Stimulated activated CD8-positive, alpha-beta memory T cell treated with anti-CD3 and anti-CD28 coated beads, Interleukin-7, amount 100 ng/mL, for 4 hours (primary cell): ENCODE measurements around the gene SRD5A1.

Source experiments
- DNase-seq, 2 donors: peaks; one replicate each; pipeline ENCODE4 v3.0.0-alpha.2; 2020; ENCODE audit warnings: low read depth in 2 of 2

The SRD5A1 gene

DNA sequence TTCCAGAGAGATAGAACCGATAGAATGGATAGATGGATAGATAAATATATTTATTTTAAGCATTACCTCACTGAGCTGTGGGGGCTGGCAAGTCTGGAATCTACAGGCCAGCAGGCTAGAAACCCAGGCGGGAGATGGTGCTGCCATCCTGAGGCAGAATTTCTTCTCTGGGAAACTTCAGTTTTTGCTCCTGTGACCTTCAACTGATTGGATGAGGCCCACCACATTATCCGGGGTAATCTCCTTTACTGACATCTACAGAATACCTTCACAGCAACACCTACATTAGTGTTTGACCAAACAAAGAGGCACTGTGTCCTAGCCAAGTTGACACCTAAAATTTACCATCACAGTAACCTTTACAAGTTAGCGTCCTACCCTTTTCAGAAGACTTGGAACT, 50.8 kb downstream of the SRD5A1 start:
- DNase-seq: no peak

DNA sequence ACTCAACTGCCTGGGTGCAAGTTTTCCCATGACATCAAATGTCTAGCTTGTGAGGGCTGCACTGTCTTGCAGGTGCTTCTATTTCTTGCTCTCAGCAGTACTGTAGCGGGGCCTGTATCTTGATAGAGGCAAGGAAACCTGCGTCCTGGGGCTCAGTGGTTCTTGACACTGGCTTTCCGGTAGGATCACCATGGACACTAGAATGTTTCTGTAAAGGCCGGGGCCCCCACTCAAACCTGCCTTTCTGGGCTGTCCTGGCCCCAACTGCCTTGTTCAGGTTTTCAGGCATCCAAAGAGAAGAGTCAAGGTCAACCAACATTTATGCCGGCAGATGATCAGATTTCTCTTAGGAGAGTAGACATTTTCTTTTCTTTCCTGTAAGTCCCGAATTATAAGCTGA, 53.3 kb downstream of the SRD5A1 start:
- no peak for DNase-seq

DNA sequence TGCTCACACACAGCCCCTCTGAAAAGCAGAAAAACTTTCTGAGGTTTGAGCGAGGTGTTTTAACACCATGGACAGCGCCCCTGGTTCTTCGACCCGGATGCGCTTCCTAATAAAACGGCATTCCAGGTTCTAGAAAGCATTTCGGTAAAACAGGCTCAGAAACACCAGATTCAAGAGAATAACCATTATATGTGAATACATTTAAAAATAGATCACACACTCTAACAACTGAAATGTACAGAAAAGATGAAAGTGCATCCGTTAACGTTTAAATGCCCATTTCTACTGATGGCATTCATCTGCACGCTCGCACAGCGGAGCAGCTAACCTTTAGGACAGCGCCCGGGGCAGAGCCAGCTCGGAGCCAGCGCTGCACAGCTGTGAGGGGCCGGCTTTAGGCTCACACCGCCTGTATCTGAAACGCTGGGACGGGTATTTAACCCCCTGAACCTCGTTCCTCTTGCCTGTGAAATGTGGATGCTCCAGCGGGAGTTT, 53.7 kb downstream of the SRD5A1 start:
- DNase-seq: no peak

DNA sequence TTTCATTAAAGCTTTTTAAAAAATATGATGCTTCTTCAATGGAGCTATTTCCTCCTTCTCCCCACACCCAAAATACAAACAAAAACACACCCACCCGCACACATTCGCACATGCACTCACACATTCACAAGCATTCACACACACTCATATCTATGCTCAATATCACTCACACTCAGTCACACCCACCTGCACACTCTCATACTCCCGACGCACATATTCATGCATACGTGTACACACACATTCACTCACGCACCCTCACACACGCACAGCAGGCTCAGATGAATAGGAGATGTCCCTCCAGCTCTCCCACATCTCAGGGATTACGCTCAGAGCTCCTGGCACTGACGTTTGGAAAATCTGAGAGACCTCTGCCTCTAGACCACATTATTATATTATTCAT, 54.3 kb downstream of the SRD5A1 start:
- no peak for DNase-seq

DNA sequence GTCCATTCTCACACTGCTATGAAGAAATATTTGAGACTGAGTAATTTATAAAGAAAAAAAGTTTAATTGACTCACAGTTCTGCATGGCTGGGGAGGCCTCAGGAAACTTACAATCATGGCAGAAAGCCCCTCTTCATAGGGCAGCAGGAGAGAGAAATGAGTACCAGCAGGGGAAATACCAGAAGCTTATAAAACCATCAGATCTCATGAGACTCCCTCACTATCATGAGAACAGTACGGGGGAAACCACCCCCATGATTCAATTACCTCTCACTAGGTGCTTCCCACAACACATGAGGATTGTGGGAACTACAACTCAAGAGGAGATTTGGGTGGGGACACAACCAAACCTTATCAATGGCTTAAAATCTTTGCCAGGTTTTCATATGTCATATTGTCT, 59.7 kb downstream of the SRD5A1 start:
- DNase-seq: no peak

DNA sequence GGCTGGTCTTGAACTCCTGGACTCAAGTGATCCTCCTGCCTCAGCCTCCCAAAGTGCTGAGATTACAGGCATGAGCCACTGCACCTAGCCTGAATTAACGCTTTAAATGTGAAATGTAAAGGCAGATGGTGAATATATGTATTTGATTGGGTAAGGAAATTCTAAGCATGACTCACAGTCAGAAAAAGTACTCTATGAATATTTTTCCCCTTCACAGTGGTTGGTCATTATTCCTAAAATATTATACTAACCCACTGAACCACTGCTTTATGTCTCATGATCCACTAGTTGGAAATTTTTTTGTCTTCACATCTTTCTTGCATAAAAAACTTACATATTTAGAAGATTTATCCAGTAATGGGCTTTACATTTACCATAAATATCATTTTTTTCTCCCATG, 65.5 kb downstream of the SRD5A1 start:
- no peak for DNase-seq

GRCh38 chr5:6699357-6699756, 66.1 kb downstream of the SRD5A1 start:
- DNase-seq: no peak

- DNase-seq: no peak
Measured at GRCh38 chr5:6700074-6700684, 66.9 kb downstream of the SRD5A1 start.

DNA sequence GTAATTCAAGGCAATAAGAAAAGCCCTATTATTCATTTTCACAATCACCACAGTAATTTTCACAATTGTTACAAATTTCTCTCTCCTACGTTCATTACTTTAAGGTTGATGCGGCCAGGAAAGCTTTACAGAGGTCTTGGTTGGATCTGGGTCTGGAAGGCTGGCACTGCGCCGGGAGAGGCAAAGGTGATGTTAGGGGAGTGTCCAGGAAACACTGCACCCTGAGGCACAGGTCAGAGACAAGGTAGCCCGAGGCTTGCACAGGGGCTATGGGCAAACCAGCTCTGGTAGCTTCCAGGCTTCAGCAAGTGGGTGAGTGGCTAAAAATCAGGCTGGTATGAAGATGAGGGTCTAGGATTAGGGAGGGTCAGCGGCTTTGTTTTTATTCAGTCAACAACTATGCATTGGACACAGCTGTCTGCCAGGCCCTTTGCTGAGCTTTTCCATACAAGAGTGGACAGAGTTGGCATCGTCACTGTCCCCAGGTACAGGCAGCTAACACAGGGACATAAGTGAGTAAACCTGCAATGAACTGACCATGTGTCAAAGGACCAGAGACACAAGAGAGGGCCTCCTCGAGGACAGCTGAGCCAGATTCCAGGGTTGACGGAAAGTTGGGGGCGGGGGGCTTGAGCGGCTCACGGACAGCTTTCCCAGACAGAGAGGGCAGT, 67.6 kb downstream of the SRD5A1 start:
- DNase-seq: no peak

DNA sequence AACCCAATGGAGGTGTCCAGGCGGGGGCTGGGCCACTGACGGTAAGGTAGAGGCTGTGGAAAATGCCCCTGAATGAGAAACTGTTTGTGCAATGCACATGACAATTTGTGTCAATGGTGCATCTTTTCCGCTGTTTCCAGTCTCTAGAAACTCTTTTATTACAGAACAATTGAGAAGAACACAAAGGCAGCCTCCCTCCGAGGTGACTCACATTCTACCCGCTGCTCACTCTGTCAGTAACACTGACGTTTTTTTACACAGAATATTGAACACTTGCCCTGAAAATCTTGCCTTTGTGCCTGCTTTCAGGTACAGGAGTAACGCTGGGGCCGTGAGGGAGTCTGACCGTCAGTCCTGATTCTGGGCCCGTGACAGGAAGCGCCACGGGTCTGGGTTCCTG, 68.3 kb downstream of the SRD5A1 start:
- no peak for DNase-seq

DNA sequence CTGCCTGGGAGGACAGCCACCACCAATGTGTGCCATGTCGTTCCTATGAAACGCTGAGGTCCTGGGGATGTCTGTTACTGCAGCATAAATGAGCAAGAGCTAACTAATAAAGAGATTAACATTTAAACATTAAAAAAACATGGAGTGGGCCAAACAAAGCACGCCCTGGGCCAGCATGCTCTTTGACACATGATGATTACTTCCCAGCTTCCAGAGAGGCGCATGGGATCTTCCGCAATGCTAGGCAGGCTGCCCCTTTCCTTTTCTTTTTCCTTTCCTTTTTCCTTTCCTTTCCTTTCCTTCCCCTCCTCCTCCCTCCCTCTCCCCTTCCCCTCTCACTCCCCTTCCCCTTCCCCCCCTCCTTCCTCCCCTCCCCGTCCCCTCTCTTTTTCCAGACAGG, 69.4 kb downstream of the SRD5A1 start:
- DNase-seq: no peak

DNA sequence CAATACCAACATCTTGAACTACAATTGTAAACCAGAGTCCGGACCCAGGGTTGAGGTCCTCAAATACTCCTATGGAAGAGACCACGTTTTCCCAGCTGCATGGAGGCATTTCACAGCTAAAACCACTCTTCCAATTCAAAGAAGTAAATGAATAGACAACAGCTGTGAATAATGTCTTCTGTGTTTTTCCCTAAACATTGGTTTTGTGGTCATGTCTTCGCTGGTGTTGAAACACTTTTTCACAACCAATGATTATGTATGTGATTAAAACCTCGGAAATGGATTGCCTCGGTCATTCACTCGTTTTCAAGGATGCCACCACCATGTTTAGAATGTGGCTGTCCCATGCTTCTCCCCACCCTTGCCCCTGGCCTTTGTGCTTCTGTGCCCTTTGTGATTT, 70.6 kb downstream of the SRD5A1 start:
- no peak for DNase-seq

DNA sequence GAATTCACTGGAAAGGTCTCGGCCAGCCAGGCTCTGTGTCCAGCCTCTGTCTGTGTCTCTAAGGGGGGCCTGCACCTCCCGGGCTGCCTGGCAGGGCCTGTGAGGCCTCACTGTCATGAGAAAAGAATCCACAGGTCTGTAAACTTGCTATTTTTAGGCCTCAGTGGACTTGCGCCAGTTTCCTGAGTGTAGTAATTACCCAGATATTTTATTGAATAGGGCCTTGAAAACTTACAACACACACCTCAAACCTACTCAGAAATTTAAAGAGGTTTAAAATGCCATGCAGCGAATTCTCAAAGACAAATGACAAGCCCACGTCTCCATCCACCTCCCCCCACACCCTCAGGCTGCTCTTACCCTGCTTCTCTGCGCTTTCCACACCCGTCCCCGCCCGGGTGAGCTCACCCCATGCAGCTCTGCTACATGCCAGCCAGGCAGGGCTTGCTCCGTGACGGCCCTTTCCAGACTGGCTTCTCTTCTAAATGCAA, 71.2 kb downstream of the SRD5A1 start:
- DNase-seq: no peak

- no peak for DNase-seq
Measured at GRCh38 chr5:6705088-6705487, 71.8 kb downstream of the SRD5A1 start.

GRCh38 chr5:6705959-6706358, 72.7 kb downstream of the SRD5A1 start:
- no peak for DNase-seq

GRCh38 chr5:6707852-6708251, 74.6 kb downstream of the SRD5A1 start:
- no peak for DNase-seq

DNA sequence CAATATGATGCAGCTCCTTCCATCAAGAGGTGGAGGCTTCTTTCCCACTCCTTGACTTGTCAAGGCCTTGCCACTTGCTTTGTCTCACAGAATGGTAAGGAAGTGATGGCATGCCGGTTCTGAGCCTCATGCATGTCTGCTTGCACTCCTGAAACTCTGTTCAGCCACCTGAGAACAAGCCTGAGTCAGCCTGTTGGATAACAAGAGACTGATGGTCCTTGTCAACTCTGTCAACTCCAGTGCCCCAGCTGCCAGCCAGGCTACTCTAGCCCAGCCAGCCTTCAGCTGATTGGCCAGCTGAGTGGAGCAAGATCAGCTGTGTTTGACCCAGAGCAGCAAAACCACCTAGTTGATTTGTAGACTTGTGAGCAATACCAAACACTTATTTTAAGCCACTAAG, 75.6 kb downstream of the SRD5A1 start:
- DNase-seq: no peak

- DNase-seq: no peak
Measured at GRCh38 chr5:6710070-6710469, 76.8 kb downstream of the SRD5A1 start.

DNA sequence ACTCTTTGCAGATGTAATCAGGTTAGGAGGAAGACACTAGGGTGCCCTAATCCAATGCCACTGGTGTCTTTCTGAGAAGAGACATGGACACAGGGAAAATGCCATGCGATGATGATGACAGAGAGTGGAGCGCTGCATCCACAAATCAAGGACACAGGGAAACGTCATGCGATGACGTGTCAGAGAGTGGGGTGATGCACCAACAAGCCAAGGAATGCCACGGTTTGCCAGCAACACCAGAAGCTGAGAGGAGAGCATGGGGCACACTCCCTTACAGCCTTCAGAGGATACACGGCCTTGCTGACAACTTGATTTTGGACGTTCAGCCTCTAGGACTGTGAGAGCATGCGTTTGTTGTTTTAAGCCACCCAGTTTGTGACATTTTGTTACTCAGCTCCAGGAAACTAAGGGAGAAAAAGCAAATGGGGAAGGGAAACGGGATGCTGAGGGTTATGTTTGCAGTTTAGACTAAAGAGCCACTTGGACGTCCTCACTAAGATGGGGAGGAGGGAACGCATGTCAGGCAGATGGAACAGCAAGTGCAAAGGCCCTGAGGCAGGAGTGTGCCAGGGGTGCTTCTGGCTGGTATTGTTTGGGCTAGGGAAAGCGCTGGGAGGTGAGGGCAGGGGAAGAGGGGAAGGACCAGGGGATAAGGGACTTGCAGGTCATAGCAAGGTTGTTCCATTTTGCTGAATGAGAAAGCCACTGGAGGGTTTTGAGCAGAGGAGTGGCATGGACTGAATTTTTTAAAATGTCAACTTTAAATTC, 77.5 kb downstream of the SRD5A1 start:
- DNase-seq: no peak

GRCh38 chr5:6711409-6712141, 78.3 kb downstream of the SRD5A1 start:
- no peak for DNase-seq

- DNase-seq: peak in 1 of 2 donors; percentile 39
Measured at GRCh38 chr5:6712142-6712576, 78.9 kb downstream of the SRD5A1 start.
